GM10248 (cell line): ENCODE data around the gene MIGA2.

Source experiments
- CTCF ChIA-PET: fragments of 300-600 bp; sonication (Branson Sonifier 250); formaldehyde crosslinking; extraction: SDS; loops from one replicate; lab custom pipeline; 2021; ENCODE audit warnings: antibody characterized with exemption; lab: Yijun Ruan, JAX
- POLR2A ChIA-PET: fragments of 350-650 bp; sonication (Branson Sonifier 250); formaldehyde crosslinking; extraction: SDS; loops from one replicate; lab custom pipeline; 2020; ENCODE audit warnings: antibody characterized with exemption; lab: Yijun Ruan, JAX
- DNase-seq: peaks from one replicate; pipeline ENCODE4 v3.0.0; 2012; ENCODE audit errors: extremely low spot score
- CTCF ChIP-seq: IDR thresholded peaks from 2 replicates; pipeline ENCODE4 v1.5.1; 2012; ENCODE audit warnings: mild to moderate bottlenecking, low read depth; ENCODE audit errors: extremely low read depth, missing control alignments, control extremely low read depth

MIGA2 gene

GRCh38 chr9:129011170-129011569 is 25.3 kb upstream of the MIGA2 start:
- no peak for TF ChIP-seq CTCF
- ChIA-PET CTCF (interaction anchor here (1.0 kb wide), 1 partner anchor 17 kb away, joined by 3 read pairs; the partner anchor contains the start of gene SH3GLB2), POLR2A (no interaction called here)
- DNase-seq, result no peak

GRCh38 chr9:129011761-129012181 is 24.7 kb upstream of the MIGA2 start:
- POLR2A ChIA-PET, result no interaction called here
- no peak for DNase-seq
- CTCF ChIA-PET, result no interaction called here
- no peak for TF ChIP-seq CTCF

- no peak for TF ChIP-seq CTCF
- ChIA-PET POLR2A (no interaction called here), CTCF (no interaction called here)
- DNase-seq, result no peak
Observed at GRCh38 chr9:129012343-129012742, 24.1 kb upstream of the MIGA2 start.

GRCh38 chr9:129012893-129013448 is 23.5 kb upstream of the MIGA2 start:
- ChIA-PET CTCF (interaction anchor here (0.7 kb wide), 1 partner anchor 13 kb away, joined by 3 read pairs; no protein-coding TSS in a partner anchor), POLR2A (no interaction called here)
- no peak for DNase-seq
- TF ChIP-seq CTCF, result no peak

DNA sequence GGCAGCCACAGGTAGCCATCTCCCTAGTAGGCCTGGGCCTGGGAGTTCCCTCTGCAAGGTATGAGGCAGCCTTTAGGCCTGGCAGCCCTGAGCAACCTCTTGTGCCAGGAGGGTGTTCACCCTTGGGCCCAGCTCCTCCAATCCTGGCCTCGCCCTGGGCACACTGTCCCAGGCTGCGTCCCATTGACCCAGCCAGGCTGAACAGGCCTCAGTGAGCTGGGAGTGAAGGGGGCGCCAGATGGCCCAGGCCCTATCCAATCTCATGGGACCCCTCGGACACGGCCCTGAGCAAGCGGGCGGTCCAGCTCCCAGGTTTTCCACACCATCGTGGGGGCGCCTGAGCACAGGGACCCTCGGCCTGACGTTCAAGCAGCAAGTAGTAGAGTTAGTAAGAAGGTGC is 22.8 kb upstream of the MIGA2 start:
- ChIA-PET CTCF (interaction anchor here (0.7 kb wide), 1 partner anchor 12 kb away, joined by 3 read pairs; no protein-coding TSS in a partner anchor), POLR2A (no interaction called here)
- TF ChIP-seq CTCF, result no peak
- no peak for DNase-seq

- ChIA-PET CTCF (no interaction called here), POLR2A (no interaction called here)
- no peak for TF ChIP-seq CTCF
- DNase-seq, result no peak
Observed at GRCh38 chr9:129014124-129014523, 22.3 kb upstream of the MIGA2 start.
